GM23338 (cell line): Measurements from ENCODE around the gene SERAC1. TPM values are rescaled to one million over a fixed set of nuclear protein-coding genes. Genes with fewer than 3 reads are reported as not detected.

Experiments used
- ATAC-seq: fragments of 200-7000 bp; cut with Tn5 transposase; 3 replicates; pipeline ENCODE4 v1.9.1; 2020
- DNase-seq: peaks from one replicate; pipeline ENCODE4 v3.0.0-alpha.2; 2015; ENCODE audit warnings: low spot score
- H2AFZ ChIP-seq: fragments of 200-600 bp; sonication (generic); 2 replicates; pipeline ENCODE4 v1.8.0; 2016; ENCODE audit warnings: antibody characterized with exemption, mild to moderate bottlenecking, moderate library complexity
- H3F3A ChIP-seq: fragments of 200-600 bp; sonication (generic); replicated peaks from 2 replicates; pipeline ENCODE4 v1.8.0; 2017; ENCODE audit warnings: antibody characterized with exemption, mixed run types, low read depth
- H3K27ac ChIP-seq: fragments of 200-600 bp; sonication (generic); 2 replicates; pipeline ENCODE4 v1.6.1; 2016; ENCODE audit warnings: low read depth
- H3K27me3 ChIP-seq: fragments of 200-600 bp; sonication (generic); 2 replicates; pipeline ENCODE4 v1.8.0; 2016; ENCODE audit warnings: mild to moderate bottlenecking, mixed run types, moderate library complexity; ENCODE audit not compliant: insufficient read depth
- H3K36me3 ChIP-seq: fragments of 200-600 bp; sonication (generic); 2 replicates; pipeline ENCODE4 v1.8.0; 2016; ENCODE audit warnings: mild to moderate bottlenecking; ENCODE audit not compliant: insufficient read depth
- H3K4me1 ChIP-seq: fragments of 200-600 bp; sonication (generic); 2 replicates; pipeline ENCODE4 v1.8.0; 2016; ENCODE audit warnings: mild to moderate bottlenecking, moderate library complexity; ENCODE audit not compliant: insufficient read depth
- H3K4me2 ChIP-seq: fragments of 200-600 bp; sonication (generic); 2 replicates; pipeline ENCODE4 v1.7.1; 2017; ENCODE audit warnings: mixed run types
- H3K4me3 ChIP-seq: fragments of 200-600 bp; sonication (generic); 2 replicates; pipeline ENCODE4 v1.6.1; 2016; ENCODE audit warnings: mixed run types
- H3K79me2 ChIP-seq: fragments of 200-600 bp; sonication (generic); replicated peaks from 2 replicates; pipeline ENCODE4 v1.8.0; 2017; ENCODE audit warnings: mild to moderate bottlenecking; ENCODE audit not compliant: insufficient read depth
- H3K9me2 ChIP-seq: fragments of 200-600 bp; sonication (generic); 2 replicates; pipeline ENCODE4 v1.8.0; 2017; ENCODE audit not compliant: insufficient read depth
- H4K20me1 ChIP-seq: fragments of 200-600 bp; sonication (generic); replicated peaks from 2 replicates; pipeline ENCODE4 v1.8.0; 2017; ENCODE audit warnings: mild to moderate bottlenecking; ENCODE audit not compliant: insufficient read depth
- H3K27ac Mint-ChIP-seq: 2 replicates; pipeline ENCODE4 v1.8.0; 2020; ENCODE audit warnings: inconsistent platforms, mild to moderate bottlenecking, moderate library complexity, mixed read lengths
- H3K27me3 Mint-ChIP-seq: 3 replicates; pipeline ENCODE4 v1.8.0; 2022; ENCODE audit warnings: low read depth, mild to moderate bottlenecking, moderate library complexity, mixed read lengths, inconsistent platforms; ENCODE audit not compliant: insufficient read depth, poor library complexity
- H3K36me3 Mint-ChIP-seq: 3 replicates; pipeline ENCODE4 v1.8.0; 2021; ENCODE audit warnings: low read depth, mild to moderate bottlenecking, inconsistent platforms, moderate library complexity, mixed read lengths
- H3K4me1 Mint-ChIP-seq: 3 replicates; pipeline ENCODE4 v1.8.0; 2020; ENCODE audit warnings: mild to moderate bottlenecking, inconsistent platforms, mixed read lengths
- H3K4me3 Mint-ChIP-seq: 3 replicates; pipeline ENCODE4 v1.8.0; 2021; ENCODE audit warnings: moderate library complexity, mild to moderate bottlenecking, inconsistent platforms, mixed read lengths
- H3K9me3 Mint-ChIP-seq: 3 replicates; pipeline ENCODE4 v1.8.0; 2020; ENCODE audit warnings: moderate library complexity, mild to moderate bottlenecking, inconsistent platforms, mixed read lengths
- ETS1 ChIP-seq: IDR thresholded peaks from 2 replicates; pipeline ENCODE4 v1.6.1; 2016; ENCODE audit warnings: antibody characterized with exemption
- EZH2 ChIP-seq: fragments of 200-600 bp; sonication (generic); IDR thresholded peaks from one replicate; pipeline ENCODE4 v1.8.0; 2017; ENCODE audit warnings: antibody characterized with exemption, mild to moderate bottlenecking, low read depth; ENCODE audit not compliant: unreplicated experiment
- EZH2phosphoT487 ChIP-seq: fragments of 200-600 bp; sonication (generic); IDR thresholded peaks from one replicate; pipeline ENCODE4 v1.8.1; 2018; ENCODE audit warnings: antibody characterized with exemption; ENCODE audit not compliant: unreplicated experiment
- JUNB ChIP-seq: IDR thresholded peaks from one replicate; pipeline ENCODE4 v1.6.1; 2016; ENCODE audit warnings: antibody characterized with exemption; ENCODE audit not compliant: unreplicated experiment
- POLR2AphosphoS5 ChIP-seq: IDR thresholded peaks from 2 replicates; pipeline ENCODE4 v1.6.1; 2016; ENCODE audit warnings: antibody characterized with exemption, low read depth
- STAT1 ChIP-seq: IDR thresholded peaks from one replicate; pipeline ENCODE4 v1.6.1; 2016; ENCODE audit warnings: antibody characterized with exemption; ENCODE audit not compliant: unreplicated experiment
- ZNF462 ChIP-seq: fragments of 250-450 bp; sonication (Bioruptor Pico); IDR thresholded peaks from 2 replicates; pipeline ENCODE4 v1.5.0; 2020; ENCODE audit warnings: mild to moderate bottlenecking, moderate library complexity
- polyA plus RNA-seq: library from polyadenylated mRNA; unstranded; fragments of >200 nt; fragmentation: Nextera tagmentation; extraction: Ambion mirVana; gene quantifications from 2 replicates; pipeline ENCODE4 v1.2.1, GENCODE V29; 2016
- total RNA-seq: library from RNA; depleted of rRNA; stranded (reverse); fragments of >200 nt; shearing (Covaris generic); gene quantifications from 2 replicates; pipeline ENCODE4 v1.2.3, GENCODE V29; 2014

Gene SERAC1
- total and polyA plus RNA-seq, 2 experiments from 2014 or later, result 5.1 to 8.4 TPM

GRCh38 chr6:158081657-158081935, 86.5 kb downstream of the SERAC1 start (continued):
- TF ChIP-seq ZNF462 (CRISPR knock-in tag) (no peak), EZH2 (no peak), ETS1 (no peak), JUNB (no peak), STAT1 (no peak)

GRCh38 chr6:158080849-158081656, 87.0 kb downstream of the SERAC1 start:
- no peak overlapping the region for H3K4me3 Mint-ChIP-seq
- H3K36me3 ChIP-seq, result no peaks in the 10 kb centered on the region
- H3K4me2 ChIP-seq, result no peak overlapping the region
- TF ChIP-seq EZH2phosphoT487 (no peak), POLR2AphosphoS5 (no peak), ZNF462 (CRISPR knock-in tag) (no peak)

More at GRCh38 chr6:158080849-158081656, 87.0 kb downstream of the SERAC1 start:
- H3K27me3 Mint-ChIP-seq, result peaks cover 3% of the 10 kb centered on the region
- no peaks in the 10 kb centered on the region for H3K4me1 Mint-ChIP-seq
- H3K4me1 ChIP-seq, result no peaks in the 10 kb centered on the region
- H3K27ac ChIP-seq, result no peak overlapping the region; the same call in 1 of the 2 replicates
- H3K4me3 ChIP-seq, result no peak overlapping the region
- H3K79me2 ChIP-seq, result no peaks in the 10 kb centered on the region
- no peaks in the 10 kb centered on the region for H3K27me3 ChIP-seq
- H3F3A ChIP-seq, result no peaks in the 10 kb centered on the region
- H3K36me3 Mint-ChIP-seq, result peaks cover 55% of the 10 kb centered on the region
- no peaks in the 10 kb centered on the region for H3K9me2 ChIP-seq
- H3K9me3 Mint-ChIP-seq, result no peaks in the 10 kb centered on the region
- H2AFZ ChIP-seq, result no peak overlapping the region
- ATAC-seq (no peak), DNase-seq (no peak)
- H4K20me1 ChIP-seq, result peaks cover 3% of the 10 kb centered on the region; the same call in 1 of the 2 replicates
- H3K27ac Mint-ChIP-seq, result no peak overlapping the region
